ENCODE data around the gene TBC1D24.

- TF ChIP-seq, protein P1, sequence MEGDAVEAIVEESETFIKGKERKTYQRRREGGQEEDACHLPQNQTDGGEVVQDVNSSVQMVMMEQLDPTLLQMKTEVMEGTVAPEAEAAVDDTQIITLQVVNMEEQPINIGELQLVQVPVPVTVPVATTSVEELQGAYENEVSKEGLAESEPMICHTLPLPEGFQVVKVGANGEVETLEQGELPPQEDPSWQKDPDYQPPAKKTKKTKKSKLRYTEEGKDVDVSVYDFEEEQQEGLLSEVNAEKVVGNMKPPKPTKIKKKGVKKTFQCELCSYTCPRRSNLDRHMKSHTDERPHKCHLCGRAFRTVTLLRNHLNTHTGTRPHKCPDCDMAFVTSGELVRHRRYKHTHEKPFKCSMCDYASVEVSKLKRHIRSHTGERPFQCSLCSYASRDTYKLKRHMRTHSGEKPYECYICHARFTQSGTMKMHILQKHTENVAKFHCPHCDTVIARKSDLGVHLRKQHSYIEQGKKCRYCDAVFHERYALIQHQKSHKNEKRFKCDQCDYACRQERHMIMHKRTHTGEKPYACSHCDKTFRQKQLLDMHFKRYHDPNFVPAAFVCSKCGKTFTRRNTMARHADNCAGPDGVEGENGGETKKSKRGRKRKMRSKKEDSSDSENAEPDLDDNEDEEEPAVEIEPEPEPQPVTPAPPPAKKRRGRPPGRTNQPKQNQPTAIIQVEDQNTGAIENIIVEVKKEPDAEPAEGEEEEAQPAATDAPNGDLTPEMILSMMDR (IDR thresholded peaks at IDR 0.05; ENCODE audit: insufficient read depth, low read length, poor library complexity, severe bottlenecking) = no peak
- no peak for TF ChIP-seq EZH2phosphoT487 (conservative IDR thresholded peaks at IDR 0.05; ENCODE audit: low read length)
Measured at GRCh38 chr16:2528161-2529060, 53.5 kb downstream of the TBC1D24 start.

Measured in SU-DHL-6 (cell line).